ENCODE results near the gene GRM8.
"Not testable (repeated sequence)": the region's sequence is repeated elsewhere in the genome, so short reads cannot be mapped to it uniquely, and the experiment has no call there.

Gene GRM8

GRCh38 chr7:126702242-126703016, 550.3 kb downstream of the GRM8 start:
- DNase-seq: no peak

GRCh38 chr7:126700807-126701604, 551.7 kb downstream of the GRM8 start:
- DNase-seq: no peak

GRCh38 chr7:126699707-126700106, 553.0 kb downstream of the GRM8 start:
- no peak for DNase-seq

GRCh38 chr7:126698909-126699308, 553.8 kb downstream of the GRM8 start:
- no peak for DNase-seq

GRCh38 chr7:126698446-126698845, 554.3 kb downstream of the GRM8 start:
- no peak for DNase-seq

GRCh38 chr7:126696256-126697038, 556.3 kb downstream of the GRM8 start:
- DNase-seq: no peak

- no peak for DNase-seq
Observed at GRCh38 chr7:126690848-126691751, 561.6 kb downstream of the GRM8 start.

- DNase-seq: no peak
Observed at GRCh38 chr7:126690104-126690503, 562.6 kb downstream of the GRM8 start.

GRCh38 chr7:126689037-126689436, 563.7 kb downstream of the GRM8 start:
- no peak for DNase-seq

- DNase-seq: no peak
Observed at GRCh38 chr7:126686474-126686873, 566.3 kb downstream of the GRM8 start.

- DNase-seq: no peak
Observed at GRCh38 chr7:126685596-126685995, 567.1 kb downstream of the GRM8 start.

- DNase-seq: no peak
Observed at GRCh38 chr7:126685018-126685573, 567.6 kb downstream of the GRM8 start.

- no peak for DNase-seq
Observed at GRCh38 chr7:126682176-126682575, 570.6 kb downstream of the GRM8 start.

GRCh38 chr7:126668762-126669161, 584.0 kb downstream of the GRM8 start:
- not testable (repeated sequence) for DNase-seq

- DNase-seq: no peak
Observed at GRCh38 chr7:126668367-126668752, 584.4 kb downstream of the GRM8 start.

GRCh38 chr7:126667742-126668366, 584.9 kb downstream of the GRM8 start:
- DNase-seq: no peak

- no peak for DNase-seq
Observed at GRCh38 chr7:126662856-126663255, 589.9 kb downstream of the GRM8 start.

- no peak for DNase-seq
Observed at GRCh38 chr7:126659124-126659523, 593.6 kb downstream of the GRM8 start.

- no peak for DNase-seq
Observed at GRCh38 chr7:126658684-126659083, 594.1 kb downstream of the GRM8 start.

GRCh38 chr7:126657599-126658358, 595.0 kb downstream of the GRM8 start:
- no peak for DNase-seq

GRCh38 chr7:126657137-126657536, 595.6 kb downstream of the GRM8 start:
- DNase-seq: no peak

All from stimulated activated naive CD4-positive, alpha-beta T cell (primary cell).